Right lobe of liver (tissue), 6 donors: ENCODE data around the gene FGF14. TPM values are rescaled to one million over a fixed set of nuclear protein-coding genes. Genes with fewer than 3 reads are reported as not detected.
"Not testable (repeated sequence)": the region's sequence is repeated elsewhere in the genome, so short reads cannot be mapped to it uniquely, and the experiment has no call there.

Source experiments
- ATAC-seq, 4 donors: fragments of 200-7000 bp; cut with Tn5 transposase; one replicate each; pipeline ENCODE4 v1.9.1; 2020; ENCODE audit warnings: mild to moderate bottlenecking in 4 of 4, moderate library complexity in 4 of 4
- DNase-seq, 3 donors: peaks; one replicate each; pipeline ENCODE4 v3.0.0-alpha.2; 2020
- H3K27ac ChIP-seq, 3 donors: fragments of 200-600 bp; one replicate each; pipeline ENCODE4 v1.8.0; 2022
- H3K27me3 ChIP-seq, 2 donors: fragments of 200-600 bp; one replicate each; pipeline ENCODE4 v1.8.0; 2022
- H3K36me3 ChIP-seq, 4 donors: fragments of 200-600 bp; sonication (generic) in 1 of 4; one replicate each; pipeline versions ENCODE4 v1.5.1 to v1.8.0; 2017 to 2022; ENCODE audit warnings: control low read depth in 1 of 4
- H3K4me1 ChIP-seq, 4 donors: fragments of 200-600 bp; sonication (generic) in 1 of 4; one replicate each; pipeline versions ENCODE4 v1.5.1 to v1.8.0; 2017 to 2022; ENCODE audit warnings: control low read depth in 1 of 4
- H3K4me3 ChIP-seq, 3 donors: fragments of 200-600 bp; one replicate each; pipeline ENCODE4 v1.8.0; 2022
- H3K9me3 ChIP-seq, 4 donors: fragments of 200-600 bp; sonication (generic) in 1 of 4; one replicate each; pipeline versions ENCODE4 v1.5.1 to v1.8.0; 2017 to 2022; ENCODE audit warnings: control low read depth in 1 of 4
- CTCF ChIP-seq, 4 donors: fragments of 200-600 bp in 3 of 4; fragments of 450-650 bp in 1 of 4; IDR thresholded peaks; one replicate each; pipeline versions ENCODE4 v1.5.1 to v1.8.0; 2016 to 2022; ENCODE audit warnings: antibody characterized with exemption in 4 of 4, mild to moderate bottlenecking in 2 of 4
- POLR2A ChIP-seq: fragments of 450-650 bp; IDR thresholded peaks from one replicate; pipeline ENCODE4 v1.6.1; 2017; ENCODE audit warnings: antibody characterized with exemption, mild to moderate bottlenecking
- WGBS: methylation state at CpG from one replicate; pipeline ENCODE4 v1.1.6; 2018; ENCODE audit warnings: low coverage, low lambda C conversion rate; ENCODE audit not compliant: insufficient coverage; ENCODE audit errors: missing lambda C conversion rate; 5-methylcytosine and 5-hydroxymethylcytosine counted together
- intact Hi-C, 2 donors: fragments of 100-400 bp; cut with DNase I; formaldehyde crosslinking; loops; one replicate each; pipeline versions ENCODE4 v1.11.2 to v1.14.1; 2022
- total RNA-seq, 6 experiments: library from RNA; depleted of rRNA in 2 of 6; stranded (reverse); fragments of >200 nt in 2 of 6; fragmentation: NEBNext Ultra II Directional in 3 of 6; extraction: Animal tissue kit (Norgen Biotek cat#: 25700) in 3 of 6; gene quantifications; one replicate each; pipeline versions ENCODE4 v1.1.0 to v1.2.4, GENCODE V29; 2016 to 2023
- donor health status: DM: no; HTN: yes; CAD: no.
- donor health status: DM: no; HTN: no; CAD: no.
- donor health status: DM: no; HTN: no; CAD: no.
- donor health status: DM: no; HTN: yes; CAD: no.
- donor health status: DM: no; HTN: yes; CAD: no.

The FGF14 gene
- total RNA-seq, 6 experiments from 2014 or later: 0.42 to 6.3 (median 1.2) TPM

DNA sequence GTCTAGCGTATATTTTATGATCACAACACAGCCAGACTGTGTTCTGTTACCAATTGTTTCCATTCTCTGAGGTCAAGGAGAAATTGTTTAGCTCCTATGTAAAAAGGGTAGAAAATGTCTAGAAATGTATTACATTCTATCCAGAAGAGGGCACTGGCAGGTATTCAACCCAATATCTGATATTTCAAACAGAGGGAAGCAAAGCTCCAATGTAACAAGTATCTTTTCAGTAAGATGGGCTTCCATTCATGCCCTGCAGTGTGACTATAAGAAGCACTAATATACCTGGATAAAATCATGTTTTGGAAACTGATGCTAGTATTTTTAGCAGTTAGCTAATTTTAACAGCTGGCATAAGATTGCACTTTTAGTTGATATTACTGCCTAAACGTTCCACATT is 312.7 kb downstream of the FGF14 start:
- peak in 3 of 4 donors; percentile 30 to 53 (median 36) for ATAC-seq
- Histone ChIP-seq H3K36me3 (no peaks in the 10 kb centered on the region), H3K27ac (no peak overlapping the region), H3K27me3 (no peaks in the 10 kb centered on the region), H3K9me3 (no peaks in the 10 kb centered on the region), H3K4me1 (peaks cover 0 to 3% (median 0%) of the 10 kb centered on the region in 4 donors), H3K4me3 (no peak overlapping the region)
- TF ChIP-seq POLR2A (no peak), CTCF (IDR thresholded peaks at IDR 0.05) (peak; percentile 27 to 32 (median 31))
- DNase-seq: no peak
- 66% methylated on average over 2 of the region's 2 CpGs for WGBS
- intact Hi-C loops: no loop called here

GRCh38 chr13:102073251-102073650 is 328.6 kb downstream of the FGF14 start:
- Histone ChIP-seq H3K4me1 (no peaks in the 10 kb centered on the region), H3K27ac (no peak overlapping the region), H3K27me3 (no peaks in the 10 kb centered on the region), H3K9me3 (no peaks in the 10 kb centered on the region), H3K4me3 (no peak overlapping the region), H3K36me3 (no peaks in the 10 kb centered on the region)
- TF ChIP-seq POLR2A: no peak
- no peak for TF ChIP-seq CTCF (IDR thresholded peaks at IDR 0.05)
- WGBS: 36% methylated on average over 1 of the region's 1 CpG
- ATAC-seq: no peak
- DNase-seq: no peak
- intact Hi-C loops: no loop called here

DNA sequence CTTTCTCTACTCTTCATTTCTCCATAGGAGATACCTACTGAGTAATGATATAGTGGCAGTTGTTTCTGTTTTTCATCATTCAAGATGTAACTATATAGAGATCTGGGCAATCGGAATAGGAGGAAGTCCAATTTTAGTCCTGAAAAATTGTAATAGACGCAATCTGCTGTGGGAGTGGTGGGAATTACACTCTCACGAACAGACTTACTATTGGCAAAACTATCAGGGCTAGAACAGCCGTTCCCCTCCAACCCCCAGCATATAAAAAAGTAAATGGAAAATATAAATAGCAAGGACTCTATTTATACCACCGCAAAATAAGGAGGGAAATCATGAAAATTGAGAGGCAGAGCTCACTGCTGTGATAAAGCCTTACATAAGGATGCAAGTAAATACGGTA is 330.1 kb downstream of the FGF14 start:
- no peaks in the 10 kb centered on the region for H3K9me3 ChIP-seq
- no peak for ATAC-seq
- no peaks in the 10 kb centered on the region for H3K4me1 ChIP-seq
- no peak overlapping the region for H3K27ac ChIP-seq
- no peaks in the 10 kb centered on the region for H3K27me3 ChIP-seq
- no peak for TF ChIP-seq POLR2A
- TF ChIP-seq CTCF (IDR thresholded peaks at IDR 0.05): no peak
- DNase-seq: no peak
- H3K36me3 ChIP-seq: no peaks in the 10 kb centered on the region
- WGBS: 73% methylated on average over 6 of the region's 6 CpGs
- no peak overlapping the region for H3K4me3 ChIP-seq
- intact Hi-C loops: no loop called here

- H3K36me3 ChIP-seq, H3K27me3 ChIP-seq, ATAC-seq, H3K27ac ChIP-seq, intact Hi-C loops, H3K9me3 ChIP-seq, H3K4me3 ChIP-seq, H3K4me1 ChIP-seq, DNase-seq: not testable (repeated sequence)
- no CpG with 5 or more reads among the region's 28 CpGs for WGBS
Observed at GRCh38 chr13:102068323-102068722, 333.5 kb downstream of the FGF14 start.

DNA sequence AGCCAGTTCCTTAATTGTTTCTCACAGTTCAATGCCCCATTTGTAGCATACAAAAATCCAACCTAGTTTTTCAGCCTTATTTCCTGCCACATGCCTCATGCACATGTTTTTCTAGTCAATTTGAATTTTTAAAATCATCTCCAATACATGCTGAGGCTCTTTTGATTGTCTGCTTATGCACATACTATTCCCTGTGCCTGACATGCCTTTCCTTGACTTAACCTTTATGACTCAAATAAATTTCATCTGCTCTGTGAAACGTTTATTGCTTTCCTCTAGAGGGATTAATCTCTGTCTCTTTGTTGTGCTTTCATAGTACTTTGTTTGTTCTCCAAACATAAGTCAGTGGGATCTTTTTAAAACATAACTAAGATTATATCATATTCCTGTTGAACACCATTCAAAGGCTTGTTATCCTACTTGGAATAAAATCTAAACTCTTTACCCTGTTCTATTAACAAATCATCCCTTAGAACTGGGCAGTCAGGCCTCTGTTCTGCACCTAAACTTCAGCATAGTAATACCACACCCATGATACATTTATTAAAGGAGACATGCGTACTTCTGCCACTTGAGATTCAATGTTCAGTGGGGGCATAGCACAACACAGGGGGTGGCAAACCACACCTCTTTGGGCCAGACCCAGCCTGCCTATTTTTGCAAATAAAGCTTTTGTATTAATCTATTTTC is 346.6 kb downstream of the FGF14 start:
- no peak for DNase-seq
- H3K27me3 ChIP-seq: no peaks in the 10 kb centered on the region
- no peaks in the 10 kb centered on the region for H3K4me1 ChIP-seq
- intact Hi-C loops: no loop called here
- peaks cover 0 to 5% (median 0%) of the 10 kb centered on the region in 4 donors for H3K9me3 ChIP-seq
- no peak overlapping the region for H3K4me3 ChIP-seq
- H3K36me3 ChIP-seq: no peaks in the 10 kb centered on the region
- no peak overlapping the region for H3K27ac ChIP-seq
- 39% methylated on average over 2 of the region's 2 CpGs for WGBS
- ATAC-seq: no peak
- TF ChIP-seq POLR2A (no peak), CTCF (IDR thresholded peaks at IDR 0.05) (no peak)
